Prostate gland (tissue), 2 donors: ENCODE data around the gene GNAQ.

Source experiments
- CTCF ChIP-seq, 4 experiments: fragments of 200-600 bp in 2 of 4; fragments of 450-650 bp in 2 of 4; sonication (generic) in 2 of 4; IDR thresholded peaks; 1 replicate in 3 of 4; 2 replicates in 1 of 4; pipeline ENCODE4 v1.5.1; 2016 to 2019; ENCODE audit warnings: antibody characterized with exemption in 4 of 4, mild to moderate bottlenecking in 2 of 4, moderate library complexity in 2 of 4
- POLR2AphosphoS5 ChIP-seq: sonication (generic); formaldehyde crosslinking; IDR thresholded peaks from one replicate; pipeline ENCODE4 v1.6.1; 2017; ENCODE audit warnings: antibody characterized with exemption

GRCh38 chr9:77887662-77888061, 143.9 kb downstream of the GNAQ start:
- no peak for TF ChIP-seq POLR2AphosphoS5
- no peak for TF ChIP-seq CTCF (IDR thresholded peaks at IDR 0.05)
